ENCODE results near the gene ACSM2B.
A peak's percentile ranks its signal among the peaks of the same experiment; 100 is the strongest.
"Not testable (repeated sequence)": the region's sequence is repeated elsewhere in the genome, so short reads cannot be mapped to it uniquely, and the experiment has no call there.

Gene ACSM2B

GRCh38 chr16:20568404-20568803 lies 7.8 kb downstream of the ACSM2B start:
- ATAC-seq (no peak), DNase-seq (ENCODE audit: low spot score in 2 of 2) (no peak)
- Mint-ChIP-seq H3K4me3 (no peak overlapping the region), H3K9me3 (no peaks in the 10 kb centered on the region), H3K27ac (no peak overlapping the region), H3K36me3 (no peaks in the 10 kb centered on the region), H3K4me1 (no peaks in the 10 kb centered on the region)

DNA sequence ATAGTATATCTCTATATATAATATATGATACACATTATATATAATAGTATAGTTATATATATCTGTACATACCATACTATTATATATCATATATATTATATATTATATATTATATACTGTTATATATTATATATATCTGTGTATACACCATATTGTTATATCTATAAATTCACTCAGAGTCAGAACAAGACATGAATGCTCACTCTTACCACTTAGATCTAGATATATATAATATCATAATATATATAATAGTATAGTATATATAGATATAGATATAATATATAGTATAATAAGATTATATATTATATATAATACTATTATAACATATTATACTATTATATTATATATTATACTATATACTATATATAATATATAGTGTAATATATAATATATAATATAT lies 9.3 kb downstream of the ACSM2B start:
- Mint-ChIP-seq H3K4me1 (no peaks in the 10 kb centered on the region), H3K9me3 (peaks cover 3% of the 10 kb centered on the region), H3K27ac (no peak overlapping the region), H3K4me3 (no peak overlapping the region), H3K36me3 (no peaks in the 10 kb centered on the region)
- no peak for ATAC-seq
- no peak for DNase-seq (ENCODE audit: low spot score in 2 of 2)

- not testable (repeated sequence) for H3K27ac Mint-ChIP-seq; H3K9me3 Mint-ChIP-seq; H3K4me1 Mint-ChIP-seq; DNase-seq (ENCODE audit: low spot score in 2 of 2); ATAC-seq; H3K36me3 Mint-ChIP-seq; H3K4me3 Mint-ChIP-seq
Observed at GRCh38 chr16:20565334-20565733, 10.8 kb downstream of the ACSM2B start.

GRCh38 chr16:20564218-20564617 lies 11.9 kb downstream of the ACSM2B start:
- H3K9me3 Mint-ChIP-seq; H3K4me3 Mint-ChIP-seq; H3K36me3 Mint-ChIP-seq; ATAC-seq; H3K27ac Mint-ChIP-seq; DNase-seq (ENCODE audit: low spot score in 2 of 2); H3K4me1 Mint-ChIP-seq: not testable (repeated sequence)

DNA sequence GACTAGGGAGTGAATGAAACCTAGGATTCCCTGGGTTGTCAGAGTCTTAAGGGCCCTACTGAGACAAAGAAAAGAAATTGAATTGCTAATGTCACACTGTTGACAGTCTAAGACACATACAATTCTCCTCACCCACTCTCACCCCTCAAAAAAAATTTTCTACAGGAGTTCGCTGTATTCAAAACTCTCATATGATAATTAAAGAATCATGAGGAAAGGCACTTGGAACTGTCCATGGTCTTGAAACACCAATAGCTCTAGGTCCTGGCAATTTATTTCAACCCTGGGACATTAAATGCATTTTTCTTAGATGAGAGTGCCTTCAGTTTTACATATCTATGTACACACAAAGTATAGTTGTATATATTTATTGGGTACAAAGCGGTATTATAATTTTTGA lies 20.5 kb downstream of the ACSM2B start:
- not testable (repeated sequence) for H3K27ac Mint-ChIP-seq

GRCh38 chr16:20554689-20555088 lies 21.5 kb downstream of the ACSM2B start:
- peak; percentile 26 for ATAC-seq
- H3K36me3 Mint-ChIP-seq; H3K4me3 Mint-ChIP-seq; H3K27ac Mint-ChIP-seq; DNase-seq (ENCODE audit: low spot score in 2 of 2); H3K9me3 Mint-ChIP-seq; H3K4me1 Mint-ChIP-seq: not testable (repeated sequence)

More for the DNA sequence above, 20.5 kb downstream of the ACSM2B start:
- H3K4me3 Mint-ChIP-seq; H3K36me3 Mint-ChIP-seq; ATAC-seq; DNase-seq (ENCODE audit: low spot score in 2 of 2); H3K4me1 Mint-ChIP-seq; H3K9me3 Mint-ChIP-seq: not testable (repeated sequence)

GRCh38 chr16:20553493-20553892 lies 22.7 kb downstream of the ACSM2B start:
- not testable (repeated sequence) for H3K4me1 Mint-ChIP-seq, H3K36me3 Mint-ChIP-seq, H3K9me3 Mint-ChIP-seq

GRCh38 chr16:20546951-20547350 lies 29.2 kb downstream of the ACSM2B start:
- H3K4me3 Mint-ChIP-seq; DNase-seq (ENCODE audit: low spot score in 2 of 2); ATAC-seq; H3K4me1 Mint-ChIP-seq; H3K9me3 Mint-ChIP-seq; H3K27ac Mint-ChIP-seq; H3K36me3 Mint-ChIP-seq: not testable (repeated sequence)

More at GRCh38 chr16:20553493-20553892, 22.7 kb downstream of the ACSM2B start:
- not testable (repeated sequence) for DNase-seq (ENCODE audit: low spot score in 2 of 2); H3K27ac Mint-ChIP-seq; ATAC-seq; H3K4me3 Mint-ChIP-seq

- not testable (repeated sequence) for H3K27ac Mint-ChIP-seq; DNase-seq (ENCODE audit: low spot score in 2 of 2); ATAC-seq; H3K9me3 Mint-ChIP-seq; H3K4me1 Mint-ChIP-seq; H3K4me3 Mint-ChIP-seq; H3K36me3 Mint-ChIP-seq
Observed at GRCh38 chr16:20546278-20546853, 29.8 kb downstream of the ACSM2B start.

DNA sequence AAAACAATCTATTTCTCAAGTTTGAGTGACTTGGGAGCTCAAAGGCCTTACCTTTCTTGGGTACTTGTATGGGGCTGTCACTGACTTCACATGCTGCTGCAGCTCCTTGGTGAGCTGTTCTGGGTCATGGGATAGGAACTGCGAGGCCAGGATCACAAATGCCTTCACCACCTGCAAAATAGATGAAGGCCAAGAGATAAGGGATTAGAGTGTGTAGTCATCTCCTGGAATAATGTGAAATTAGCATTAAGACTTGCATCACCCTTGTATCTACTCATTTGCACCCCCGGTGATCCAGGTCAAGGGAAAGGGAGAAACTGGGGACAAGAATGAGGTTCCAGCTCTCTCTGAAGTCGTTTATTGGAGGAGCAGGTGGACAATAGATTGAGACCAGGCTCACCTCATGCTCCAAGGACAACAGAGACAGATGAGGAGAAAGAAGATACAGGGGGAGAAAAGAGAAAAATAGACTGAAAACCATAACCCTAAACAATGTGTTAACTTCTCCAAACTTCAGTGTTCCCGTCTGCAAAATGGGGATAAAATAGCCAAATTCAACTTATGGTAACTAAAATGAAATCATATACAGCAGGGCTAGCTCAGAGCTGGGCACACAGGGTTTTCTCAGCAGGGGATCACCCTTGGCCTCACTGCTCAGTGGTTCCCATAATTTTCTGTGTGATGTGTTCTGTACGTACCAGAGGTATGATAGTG lies 35.4 kb downstream of the ACSM2B start:
- not testable (repeated sequence) for H3K36me3 Mint-ChIP-seq; H3K9me3 Mint-ChIP-seq; H3K4me3 Mint-ChIP-seq; ATAC-seq; H3K4me1 Mint-ChIP-seq; H3K27ac Mint-ChIP-seq; DNase-seq (ENCODE audit: low spot score in 2 of 2)

DNA sequence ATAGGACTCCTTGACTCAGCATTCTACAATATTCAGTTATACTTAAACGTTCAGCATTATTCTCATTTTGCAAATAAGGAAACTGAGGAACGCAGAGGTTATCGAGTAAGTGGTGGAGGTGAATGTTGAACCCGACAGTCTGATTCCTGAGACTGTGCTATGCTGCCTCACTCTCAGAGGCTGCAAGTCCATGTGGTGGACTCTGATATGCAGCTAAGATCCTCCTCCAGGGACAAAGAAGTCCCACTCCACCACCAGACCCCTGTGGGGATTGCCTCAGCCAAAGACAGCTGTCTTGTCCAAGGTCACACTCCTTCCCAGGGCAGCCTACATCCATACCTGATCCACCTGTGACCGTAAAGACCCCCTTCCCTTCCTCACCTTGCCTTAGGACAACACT lies 37.5 kb downstream of the ACSM2B start:
- Mint-ChIP-seq H3K27ac (no peak overlapping the region), H3K4me1 (no peaks in the 10 kb centered on the region), H3K36me3 (no peaks in the 10 kb centered on the region), H3K4me3 (no peak overlapping the region), H3K9me3 (no peaks in the 10 kb centered on the region)
- ATAC-seq (no peak), DNase-seq (ENCODE audit: low spot score in 2 of 2) (no peak)

GRCh38 chr16:20538181-20538580 lies 38.0 kb downstream of the ACSM2B start:
- H3K4me3 Mint-ChIP-seq, result no peak overlapping the region
- H3K4me1 Mint-ChIP-seq, result no peaks in the 10 kb centered on the region
- ATAC-seq, result no peak
- no peak for DNase-seq (ENCODE audit: low spot score in 2 of 2)
- H3K36me3 Mint-ChIP-seq, result no peaks in the 10 kb centered on the region
- H3K27ac Mint-ChIP-seq, result no peak overlapping the region
- no peaks in the 10 kb centered on the region for H3K9me3 Mint-ChIP-seq

GRCh38 chr16:20536669-20537068 lies 39.5 kb downstream of the ACSM2B start:
- not testable (repeated sequence) for ATAC-seq

GRCh38 chr16:20532284-20532792 lies 43.8 kb downstream of the ACSM2B start:
- H3K36me3 Mint-ChIP-seq; H3K27ac Mint-ChIP-seq; H3K4me3 Mint-ChIP-seq; DNase-seq (ENCODE audit: low spot score in 2 of 2); H3K4me1 Mint-ChIP-seq; H3K9me3 Mint-ChIP-seq: not testable (repeated sequence)
- peak; percentile 21 for ATAC-seq

More at GRCh38 chr16:20536669-20537068, 39.5 kb downstream of the ACSM2B start:
- not testable (repeated sequence) for H3K9me3 Mint-ChIP-seq; H3K36me3 Mint-ChIP-seq; H3K27ac Mint-ChIP-seq; DNase-seq (ENCODE audit: low spot score in 2 of 2); H3K4me1 Mint-ChIP-seq; H3K4me3 Mint-ChIP-seq

GRCh38 chr16:20531795-20532194 lies 44.4 kb downstream of the ACSM2B start:
- not testable (repeated sequence) for ATAC-seq; H3K4me3 Mint-ChIP-seq; DNase-seq (ENCODE audit: low spot score in 2 of 2); H3K4me1 Mint-ChIP-seq; H3K36me3 Mint-ChIP-seq; H3K9me3 Mint-ChIP-seq; H3K27ac Mint-ChIP-seq

DNA sequence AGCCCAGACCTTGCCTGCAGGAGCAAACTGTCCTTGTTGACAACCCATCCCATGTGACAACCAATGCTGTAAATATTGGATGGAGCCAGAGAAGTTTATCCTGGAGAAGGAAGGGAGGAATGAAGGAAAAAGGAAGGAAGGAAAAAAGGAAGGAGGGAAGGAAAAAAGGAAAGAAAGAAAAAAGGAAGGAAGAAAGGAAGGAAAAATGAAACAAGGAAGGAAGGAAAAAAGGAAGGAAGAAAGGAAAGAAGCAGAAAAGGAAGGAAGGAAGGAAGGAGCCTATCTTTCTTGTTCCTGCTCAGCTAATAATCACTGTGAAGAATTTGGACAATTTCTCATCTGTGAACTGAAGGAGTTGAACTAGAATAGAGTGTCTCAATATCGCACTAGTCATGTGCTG lies 56.1 kb downstream of the ACSM2B start:
- Mint-ChIP-seq H3K4me1 (no peaks in the 10 kb centered on the region), H3K9me3 (no peaks in the 10 kb centered on the region), H3K27ac (no peak overlapping the region), H3K36me3 (no peaks in the 10 kb centered on the region), H3K4me3 (no peak overlapping the region)
- DNase-seq (ENCODE audit: low spot score in 2 of 2) (no peak), ATAC-seq (no peak)

Data from stimulated activated effector memory CD8-positive, alpha-beta T cell treated with anti-CD3 and anti-CD28 coated beads, Interleukin-12 subunit alpha, Interleukin-12 subunit beta, amount 100 ng/mL, for 72 hours (primary cell).